ENCODE data around the gene DCLK2. TPM values are rescaled to one million over a fixed set of nuclear protein-coding genes. Genes with fewer than 3 reads are reported as not detected.
A peak's percentile ranks its signal among the peaks of the same experiment; 100 is the strongest.

Gene DCLK2
- polyA plus RNA-seq, 1 of the 3 experiments (the other 2 are of a cell fraction) = 10.1 TPM

DNA sequence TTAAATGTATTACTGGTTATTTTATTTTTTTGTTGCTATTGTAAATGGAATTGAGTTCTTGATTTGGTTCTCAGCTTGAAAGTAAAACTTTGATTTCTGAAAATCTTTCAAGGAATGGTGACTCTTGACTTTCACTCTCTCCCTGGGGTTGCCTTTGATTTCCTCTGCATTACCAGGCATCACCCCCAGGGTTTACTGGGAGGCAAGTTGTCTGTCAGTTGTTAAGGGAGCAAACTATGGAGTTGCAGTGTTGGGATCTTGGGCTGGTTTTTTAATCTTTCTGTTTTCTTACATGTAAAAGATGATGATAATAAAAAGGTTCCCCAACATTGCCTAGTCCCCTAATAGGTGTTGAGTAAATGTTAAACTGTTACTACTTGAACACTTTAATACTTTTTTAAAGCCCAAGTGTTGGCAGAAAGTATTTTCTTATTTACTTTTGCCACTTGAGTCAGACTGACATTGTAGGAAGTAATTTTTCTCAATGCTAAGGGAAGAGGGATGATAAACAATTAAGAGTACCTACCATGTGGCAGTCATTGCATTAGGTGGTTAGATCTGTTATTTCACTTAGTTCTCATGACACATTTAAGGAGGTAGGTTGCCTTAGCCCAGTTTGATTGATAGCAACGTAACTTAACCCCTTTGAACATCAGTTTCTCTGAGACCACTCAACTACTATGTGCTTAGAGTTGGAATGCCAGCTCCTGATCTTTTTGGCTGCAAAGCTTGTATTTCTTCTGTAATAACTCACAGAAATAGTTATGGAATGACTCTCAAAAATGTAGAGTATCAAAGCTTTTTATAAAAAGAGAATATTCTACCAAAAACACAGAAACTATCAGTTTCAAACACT, 67.1 kb downstream of the DCLK2 start:
- Histone ChIP-seq H3K36me3 (replicated peaks in 1 of 2; ENCODE audit: control insufficient read depth in 1 of 2, insufficient read depth in 2 of 2, low read length in 1 of 2) (peaks cover 0 to 8% of the 10 kb centered on the region in 2 experiments), H3K9ac (no peak overlapping the region; the same call in 1 of the 2 replicates), H4K20me1 (ENCODE audit: insufficient read depth) (no peaks in the 10 kb centered on the region; the same call in 1 of the 2 replicates), H3K9me2 (no peaks in the 10 kb centered on the region), H3K79me2 (ENCODE audit: insufficient read depth) (peaks cover 83% of the 10 kb centered on the region), H3F3A (replicated peaks; ENCODE audit: insufficient read depth) (peaks cover 45% of the 10 kb centered on the region), H3K9me3 (no peaks in the 10 kb centered on the region), H3K27me3 (ENCODE audit: insufficient read depth) (no peaks in the 10 kb centered on the region), H3K4me2 (peak overlapping the region; percentile 12), H2AFZ (ENCODE audit: low read depth) (no peak overlapping the region), H3K4me1 (ENCODE audit: control insufficient read depth in 1 of 2, insufficient read depth in 2 of 2, low read depth in 1 of 2, low read length in 1 of 2) (peaks cover 4 to 40% of the 10 kb centered on the region in 2 experiments), H3K4me3 (ENCODE audit: low read depth in 2 of 2, low read length in 1 of 2) (no peak overlapping the region; a peak in 1 of 4 replicates), H3K27ac (ENCODE audit: low read depth in 2 of 2, low read length in 1 of 2) (peak overlapping the region; percentile 66 to 81; a peak in 3 of 4 replicates)
- 0 out of 2 replicates have a peak, but pooled peaks have one; percentile 15 for TF ChIP-seq TEAD4 (IDR thresholded peaks at IDR 0.05; ENCODE audit: borderline replicate concordance, insufficient read depth)
- TF ChIP-seq, protein P1, sequence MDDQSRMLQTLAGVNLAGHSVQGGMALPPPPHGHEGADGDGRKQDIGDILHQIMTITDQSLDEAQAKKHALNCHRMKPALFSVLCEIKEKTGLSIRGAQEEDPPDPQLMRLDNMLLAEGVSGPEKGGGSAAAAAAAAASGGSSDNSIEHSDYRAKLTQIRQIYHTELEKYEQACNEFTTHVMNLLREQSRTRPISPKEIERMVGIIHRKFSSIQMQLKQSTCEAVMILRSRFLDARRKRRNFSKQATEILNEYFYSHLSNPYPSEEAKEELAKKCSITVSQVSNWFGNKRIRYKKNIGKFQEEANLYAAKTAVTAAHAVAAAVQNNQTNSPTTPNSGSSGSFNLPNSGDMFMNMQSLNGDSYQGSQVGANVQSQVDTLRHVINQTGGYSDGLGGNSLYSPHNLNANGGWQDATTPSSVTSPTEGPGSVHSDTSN (IDR thresholded peaks at IDR 0.05) = peak; percentile 75
- TF ChIP-seq SIN3A (IDR thresholded peaks at IDR 0.05; ENCODE audit: borderline replicate concordance, low read depth, low read length) = no peak
- no peak for TF ChIP-seq RCOR1 (IDR thresholded peaks at IDR 0.05; ENCODE audit: low read length)
- TF ChIP-seq CTCF (IDR thresholded peaks at IDR 0.05) = peak; percentile 46
- no peak for TF ChIP-seq RFX5 (IDR thresholded peaks at IDR 0.05; ENCODE audit: low read length)
- TF ChIP-seq TCF12 (IDR thresholded peaks at IDR 0.05) = no peak
- no peak for TF ChIP-seq SMC3 (IDR thresholded peaks at IDR 0.05; ENCODE audit: low read depth, low read length)
- no peak for TF ChIP-seq FOXM1 (IDR thresholded peaks at IDR 0.05; ENCODE audit: low read depth)
- TF ChIP-seq REST (IDR thresholded peaks at IDR 0.05; ENCODE audit: low read depth, low read length) = no peak
- TF ChIP-seq FOSL2 (IDR thresholded peaks at IDR 0.05; ENCODE audit: borderline replicate concordance, low read depth) = no peak
- TF ChIP-seq CHD2 (IDR thresholded peaks at IDR 0.05; ENCODE audit: low read length, partially characterized antibody) = no peak
- no peak for TF ChIP-seq EP300 (IDR thresholded peaks at IDR 0.05; ENCODE audit: borderline replicate concordance in 1 of 2, low read depth in 1 of 2, low read length in 1 of 2)
- TF ChIP-seq, protein P2, sequence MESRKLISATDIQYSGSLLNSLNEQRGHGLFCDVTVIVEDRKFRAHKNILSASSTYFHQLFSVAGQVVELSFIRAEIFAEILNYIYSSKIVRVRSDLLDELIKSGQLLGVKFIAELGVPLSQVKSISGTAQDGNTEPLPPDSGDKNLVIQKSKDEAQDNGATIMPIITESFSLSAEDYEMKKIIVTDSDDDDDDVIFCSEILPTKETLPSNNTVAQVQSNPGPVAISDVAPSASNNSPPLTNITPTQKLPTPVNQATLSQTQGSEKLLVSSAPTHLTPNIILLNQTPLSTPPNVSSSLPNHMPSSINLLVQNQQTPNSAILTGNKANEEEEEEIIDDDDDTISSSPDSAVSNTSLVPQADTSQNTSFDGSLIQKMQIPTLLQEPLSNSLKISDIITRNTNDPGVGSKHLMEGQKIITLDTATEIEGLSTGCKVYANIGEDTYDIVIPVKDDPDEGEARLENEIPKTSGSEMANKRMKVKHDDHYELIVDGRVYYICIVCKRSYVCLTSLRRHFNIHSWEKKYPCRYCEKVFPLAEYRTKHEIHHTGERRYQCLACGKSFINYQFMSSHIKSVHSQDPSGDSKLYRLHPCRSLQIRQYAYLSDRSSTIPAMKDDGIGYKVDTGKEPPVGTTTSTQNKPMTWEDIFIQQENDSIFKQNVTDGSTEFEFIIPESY (IDR thresholded peaks at IDR 0.05; ENCODE audit: borderline replicate concordance, low read depth) = no peak
- no peak for TF ChIP-seq MAX (IDR thresholded peaks at IDR 0.05; ENCODE audit: low read depth)
- no peak for TF ChIP-seq POLR2AphosphoS5 (IDR thresholded peaks at IDR 0.05; ENCODE audit: low read depth, low read length)
- no peak for TF ChIP-seq YY1 (IDR thresholded peaks at IDR 0.05; ENCODE audit: low read depth)
- no peak for TF ChIP-seq EZH2phosphoT487 (IDR thresholded peaks at IDR 0.05; ENCODE audit: borderline replicate concordance, low read depth)
- TF ChIP-seq, protein P3, sequence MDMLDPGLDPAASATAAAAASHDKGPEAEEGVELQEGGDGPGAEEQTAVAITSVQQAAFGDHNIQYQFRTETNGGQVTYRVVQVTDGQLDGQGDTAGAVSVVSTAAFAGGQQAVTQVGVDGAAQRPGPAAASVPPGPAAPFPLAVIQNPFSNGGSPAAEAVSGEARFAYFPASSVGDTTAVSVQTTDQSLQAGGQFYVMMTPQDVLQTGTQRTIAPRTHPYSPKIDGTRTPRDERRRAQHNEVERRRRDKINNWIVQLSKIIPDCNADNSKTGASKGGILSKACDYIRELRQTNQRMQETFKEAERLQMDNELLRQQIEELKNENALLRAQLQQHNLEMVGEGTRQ (IDR thresholded peaks at IDR 0.05; ENCODE audit: borderline replicate concordance, low read depth, low read length) = no peak
- CTCF ChIA-PET = interaction anchor here (1.1 to 1.4 kb wide), 2 partner anchors 10 to 64 kb away, joined by 3 to 4 read pairs; no protein-coding TSS in a partner anchor
- POLR2A ChIA-PET = no interaction called here
- DNase-seq = no peak
- WGBS (ENCODE audit: low lambda C conversion rate) = 46% methylated on average over 1 of the region's 1 CpG

Data from SK-N-SH (cell line).